Vagina (tissue), 2 donors: Measurements from ENCODE around the gene CENPV. TPM values are rescaled to one million over a fixed set of nuclear protein-coding genes. Genes with fewer than 3 reads are reported as not detected.

ENCODE experiments used
- DNase-seq, 2 donors: peaks; one replicate each; pipeline ENCODE4 v3.0.0-alpha.2; 2017; ENCODE audit errors: extremely low spot score in 2 of 2
- H3K27ac ChIP-seq: fragments of 200-600 bp; sonication (generic); one replicate; pipeline ENCODE4 v1.5.1; 2019
- H3K27me3 ChIP-seq: fragments of 200-600 bp; sonication (generic); one replicate; pipeline ENCODE4 v1.5.1; 2019
- H3K36me3 ChIP-seq, 2 donors: fragments of 200-600 bp; sonication (generic); one replicate each; pipeline ENCODE4 v1.5.1; 2017 to 2019
- H3K4me1 ChIP-seq: fragments of 200-600 bp; sonication (generic); one replicate; pipeline ENCODE4 v1.5.1; 2019
- H3K4me3 ChIP-seq, 2 donors: fragments of 200-600 bp; sonication (generic); 1 replicate in 1 of 2; 2 replicates in 1 of 2; pipeline ENCODE4 v1.5.1; 2016 to 2019
- H3K9me3 ChIP-seq: fragments of 200-600 bp; sonication (generic); one replicate; pipeline ENCODE4 v1.5.1; 2019
- POLR2A ChIP-seq, 2 donors: fragments of 450-650 bp; IDR thresholded peaks; one replicate each; pipeline ENCODE4 v1.6.1; 2017; ENCODE audit warnings: antibody characterized with exemption in 2 of 2, mild to moderate bottlenecking in 2 of 2, moderate library complexity in 2 of 2
- POLR2AphosphoS5 ChIP-seq, 2 donors: sonication (generic); formaldehyde crosslinking; IDR thresholded peaks; one replicate each; pipeline ENCODE4 v1.9.0; 2017; ENCODE audit warnings: antibody characterized with exemption in 2 of 2, mild to moderate bottlenecking in 2 of 2, low read depth in 1 of 2; ENCODE audit not compliant: insufficient read depth in 1 of 2
- intact Hi-C: fragments of 100-400 bp; cut with DNase I; formaldehyde crosslinking; loops from one replicate; pipeline ENCODE4 v1.15.1; 2023
- total RNA-seq: library from RNA; depleted of rRNA; stranded (reverse); fragments of >200 nt; gene quantifications from one replicate; pipeline ENCODE4 v1.2.3, GENCODE V29; 2016
- TF ChIP-seq, protein P1 (sequence below), 3 experiments: fragments of 450-650 bp in 2 of 3; fragments of 200-600 bp in 1 of 3; sonication (generic) in 1 of 3; IDR thresholded peaks; one replicate each; pipeline ENCODE4 v1.5.1; 2017 to 2019; ENCODE audit warnings: antibody characterized with exemption in 3 of 3, mild to moderate bottlenecking in 2 of 3, moderate library complexity in 2 of 3

Gene CENPV
- total RNA-seq, 1 donor from 2014 or later = 4.2 TPM

DNA sequence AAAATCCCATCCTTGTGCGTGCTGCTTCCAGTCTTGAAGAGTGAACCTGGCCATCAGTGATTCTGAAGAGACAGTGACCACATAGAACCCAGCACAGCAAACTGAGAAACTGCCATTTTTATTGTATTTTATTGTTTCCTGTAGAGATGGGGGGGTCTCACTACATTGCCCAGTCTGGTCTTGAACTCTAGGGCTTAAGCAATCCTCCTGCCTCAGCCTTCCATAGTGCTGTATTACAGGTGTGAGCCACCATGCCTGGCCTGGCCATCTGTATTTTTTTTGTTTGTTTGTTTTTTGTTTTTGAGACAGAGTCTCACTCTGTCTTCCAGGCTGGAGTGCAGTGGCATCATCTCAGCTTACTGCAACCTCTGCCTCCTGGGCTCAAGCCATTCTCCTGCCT lies 13.9 kb downstream of the CENPV start:
- intact Hi-C loops = no loop called here
- TF ChIP-seq POLR2A (IDR thresholded peaks at IDR 0.05) = no peak
- TF ChIP-seq, protein P1, sequence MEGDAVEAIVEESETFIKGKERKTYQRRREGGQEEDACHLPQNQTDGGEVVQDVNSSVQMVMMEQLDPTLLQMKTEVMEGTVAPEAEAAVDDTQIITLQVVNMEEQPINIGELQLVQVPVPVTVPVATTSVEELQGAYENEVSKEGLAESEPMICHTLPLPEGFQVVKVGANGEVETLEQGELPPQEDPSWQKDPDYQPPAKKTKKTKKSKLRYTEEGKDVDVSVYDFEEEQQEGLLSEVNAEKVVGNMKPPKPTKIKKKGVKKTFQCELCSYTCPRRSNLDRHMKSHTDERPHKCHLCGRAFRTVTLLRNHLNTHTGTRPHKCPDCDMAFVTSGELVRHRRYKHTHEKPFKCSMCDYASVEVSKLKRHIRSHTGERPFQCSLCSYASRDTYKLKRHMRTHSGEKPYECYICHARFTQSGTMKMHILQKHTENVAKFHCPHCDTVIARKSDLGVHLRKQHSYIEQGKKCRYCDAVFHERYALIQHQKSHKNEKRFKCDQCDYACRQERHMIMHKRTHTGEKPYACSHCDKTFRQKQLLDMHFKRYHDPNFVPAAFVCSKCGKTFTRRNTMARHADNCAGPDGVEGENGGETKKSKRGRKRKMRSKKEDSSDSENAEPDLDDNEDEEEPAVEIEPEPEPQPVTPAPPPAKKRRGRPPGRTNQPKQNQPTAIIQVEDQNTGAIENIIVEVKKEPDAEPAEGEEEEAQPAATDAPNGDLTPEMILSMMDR (IDR thresholded peaks at IDR 0.05) = no peak
- no peak for TF ChIP-seq POLR2AphosphoS5 (IDR thresholded peaks at IDR 0.05; ENCODE audit: insufficient read depth in 1 of 2, low read depth in 1 of 2)
- DNase-seq = no peak
- Histone ChIP-seq H3K27me3 (no peaks in the 10 kb centered on the region), H3K27ac (no peak overlapping the region), H3K4me1 (no peaks in the 10 kb centered on the region), H3K36me3 (peaks cover 0 to 13% of the 10 kb centered on the region in 2 donors), H3K9me3 (no peaks in the 10 kb centered on the region), H3K4me3 (no peak overlapping the region)

DNA sequence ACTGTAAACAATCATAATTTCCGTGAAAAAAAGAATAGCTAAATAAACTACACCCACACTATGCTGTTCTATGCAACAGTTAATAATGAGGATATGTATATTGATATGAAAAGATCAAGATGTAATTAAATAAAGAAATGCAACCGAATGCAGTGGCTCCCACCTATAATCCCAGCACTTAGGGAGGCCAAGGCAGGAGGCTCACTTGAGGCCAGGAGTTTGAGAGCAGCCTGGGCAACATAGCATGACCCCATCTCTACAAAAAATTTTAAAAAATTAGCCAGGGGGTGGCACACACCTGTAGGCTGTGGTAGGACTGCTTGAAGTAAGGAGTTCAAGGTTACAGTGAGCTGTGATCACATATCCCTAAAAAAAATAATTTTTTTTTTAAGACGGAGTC lies 14.9 kb downstream of the CENPV start:
- Histone ChIP-seq H3K4me3 (no peak overlapping the region), H3K27ac (no peak overlapping the region), H3K36me3 (peaks cover 0 to 3% of the 10 kb centered on the region in 2 donors), H3K27me3 (no peaks in the 10 kb centered on the region), H3K4me1 (no peaks in the 10 kb centered on the region), H3K9me3 (no peaks in the 10 kb centered on the region)
- intact Hi-C loops = no loop called here
- no peak for DNase-seq
- TF ChIP-seq POLR2A (IDR thresholded peaks at IDR 0.05) (no peak), POLR2AphosphoS5 (IDR thresholded peaks at IDR 0.05; ENCODE audit: insufficient read depth in 1 of 2, low read depth in 1 of 2) (no peak)
- TF ChIP-seq, protein P1 (IDR thresholded peaks at IDR 0.05) = no peak

DNA sequence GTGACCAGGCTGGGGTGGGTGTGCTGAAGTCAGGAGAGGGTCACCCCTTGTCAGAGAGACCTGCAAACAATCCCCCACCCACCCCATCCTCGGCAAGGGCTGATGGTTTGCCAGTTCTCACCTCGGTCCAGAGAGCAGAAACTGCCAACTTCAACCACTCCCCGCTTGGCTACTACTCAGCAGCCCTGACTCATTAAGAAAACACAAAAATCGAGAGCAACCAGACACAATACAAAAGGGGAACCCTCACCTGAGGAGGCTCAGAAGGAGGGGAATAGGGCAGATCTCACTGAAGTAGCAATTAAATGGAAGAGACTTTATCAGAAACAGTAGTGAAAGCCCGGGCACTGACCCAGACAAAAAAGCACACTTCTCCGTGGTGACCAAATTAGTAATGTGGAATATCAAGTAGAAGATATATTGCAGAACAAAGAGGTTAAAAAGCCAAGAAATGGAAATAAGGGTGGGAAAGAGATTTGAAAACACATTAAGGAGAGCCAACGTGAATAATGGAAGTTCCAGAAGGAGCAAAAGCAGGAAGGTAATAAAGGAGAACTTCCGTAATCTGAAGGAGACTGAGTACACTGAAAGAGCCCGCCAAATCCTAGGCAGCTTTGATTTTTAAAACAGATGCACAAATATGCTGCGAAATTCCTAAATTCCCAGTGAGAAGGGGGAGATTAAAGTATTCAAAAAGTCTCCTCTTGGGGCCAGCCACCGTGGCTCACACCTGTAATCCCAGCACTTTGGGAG lies 23.6 kb downstream of the CENPV start:
- TF ChIP-seq POLR2A (IDR thresholded peaks at IDR 0.05) (no peak), POLR2AphosphoS5 (IDR thresholded peaks at IDR 0.05; ENCODE audit: insufficient read depth in 1 of 2, low read depth in 1 of 2) (no peak)
- TF ChIP-seq, protein P1 (IDR thresholded peaks at IDR 0.05) = no peak
- Histone ChIP-seq H3K36me3 (peaks cover 0 to 17% of the 10 kb centered on the region in 2 donors), H3K27ac (no peak overlapping the region), H3K27me3 (no peaks in the 10 kb centered on the region), H3K9me3 (no peaks in the 10 kb centered on the region), H3K4me1 (peaks cover 13% of the 10 kb centered on the region), H3K4me3 (no peak overlapping the region)
- DNase-seq = no peak
- intact Hi-C loops = no loop called here

DNA sequence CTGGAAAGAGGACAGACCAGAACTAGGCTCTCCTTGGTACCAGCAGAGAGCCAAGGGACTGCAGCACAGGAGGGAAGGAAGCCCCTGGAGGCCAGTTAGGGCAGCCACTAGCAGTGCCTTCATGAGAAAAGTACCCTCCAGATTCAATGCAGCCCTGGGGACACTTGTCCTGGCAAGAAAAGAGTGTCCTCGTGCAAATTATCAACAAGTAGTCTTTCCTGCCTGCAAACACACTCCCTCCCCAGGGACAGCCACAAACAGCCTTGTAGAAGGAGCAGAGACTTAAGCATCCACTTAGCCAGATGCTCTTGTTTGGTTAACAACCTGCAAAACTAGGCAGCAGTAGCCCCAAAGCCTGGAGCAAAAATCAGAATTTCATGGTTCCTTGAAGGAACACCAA lies 24.3 kb downstream of the CENPV start:
- intact Hi-C loops = no loop called here
- no peak for DNase-seq
- H3K4me1 ChIP-seq = peaks cover 13% of the 10 kb centered on the region
- H3K27me3 ChIP-seq = no peaks in the 10 kb centered on the region
- H3K27ac ChIP-seq = no peak overlapping the region
- H3K4me3 ChIP-seq = no peak overlapping the region
- no peak for TF ChIP-seq POLR2A (IDR thresholded peaks at IDR 0.05)
- TF ChIP-seq, protein P1 (IDR thresholded peaks at IDR 0.05) = no peak
- TF ChIP-seq POLR2AphosphoS5 (IDR thresholded peaks at IDR 0.05; ENCODE audit: insufficient read depth in 1 of 2, low read depth in 1 of 2) = no peak
- peaks cover 0 to 17% of the 10 kb centered on the region in 2 donors for H3K36me3 ChIP-seq
- H3K9me3 ChIP-seq = no peaks in the 10 kb centered on the region

DNA sequence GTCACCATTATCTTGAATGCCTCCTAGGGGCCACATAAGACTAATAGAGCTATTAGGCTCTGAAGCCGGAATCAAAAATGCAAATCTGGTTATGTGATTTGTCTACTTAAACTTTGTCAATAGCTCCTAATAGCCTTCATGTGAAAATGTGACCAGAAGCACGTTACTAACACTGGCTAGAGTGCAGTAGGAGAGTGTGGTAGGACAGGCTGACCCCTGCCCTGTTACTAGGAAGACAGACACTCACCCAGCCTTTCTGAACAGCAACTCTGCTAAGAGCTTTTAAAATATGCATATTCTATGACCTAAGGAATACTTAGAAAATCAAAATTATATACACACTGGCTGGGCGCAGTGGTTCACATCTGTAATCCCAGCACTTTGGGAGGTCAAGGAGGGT lies 26.3 kb downstream of the CENPV start:
- no peak for DNase-seq
- no peak for TF ChIP-seq POLR2AphosphoS5 (IDR thresholded peaks at IDR 0.05; ENCODE audit: insufficient read depth in 1 of 2, low read depth in 1 of 2)
- no peak for TF ChIP-seq POLR2A (IDR thresholded peaks at IDR 0.05)
- TF ChIP-seq, protein P1 (IDR thresholded peaks at IDR 0.05) = no peak

More for the DNA sequence above, 26.3 kb downstream of the CENPV start:
- H3K4me1 ChIP-seq = peaks cover 13% of the 10 kb centered on the region
- no peaks in the 10 kb centered on the region for H3K27me3 ChIP-seq
- no peak overlapping the region for H3K4me3 ChIP-seq
- H3K27ac ChIP-seq = no peak overlapping the region
- peaks cover 0 to 17% of the 10 kb centered on the region in 2 donors for H3K36me3 ChIP-seq
- intact Hi-C loops = no loop called here
- no peaks in the 10 kb centered on the region for H3K9me3 ChIP-seq
